Endodermal cell (in vitro differentiated cells): Measurements from ENCODE around the gene CTU2. TPM values are rescaled to one million over a fixed set of nuclear protein-coding genes. Genes with fewer than 3 reads are reported as not detected.

Experiments used
- DNase-seq: peaks from one replicate; pipeline ENCODE4 v3.0.0-alpha.2; 2017
- H3K27ac ChIP-seq: 2 replicates; pipeline ENCODE4 v1.5.1; 2013; ENCODE audit warnings: mild to moderate bottlenecking, low read depth, low read length, moderate library complexity
- H3K27me3 ChIP-seq: 2 replicates; pipeline ENCODE4 v1.6.1; 2013; ENCODE audit warnings: mild to moderate bottlenecking, low read length, moderate library complexity; ENCODE audit not compliant: insufficient read depth, control insufficient read depth, poor library complexity, severe bottlenecking
- H3K36me3 ChIP-seq: 2 replicates; pipeline ENCODE4 v1.7.0; 2013; ENCODE audit warnings: mild to moderate bottlenecking, low read length, moderate library complexity; ENCODE audit not compliant: control insufficient read depth, insufficient read depth
- H3K4me1 ChIP-seq: one replicate; pipeline ENCODE4 v1.7.0; 2013; ENCODE audit warnings: low read length; ENCODE audit not compliant: control insufficient read depth, insufficient read depth
- H3K4me3 ChIP-seq: 2 replicates; pipeline ENCODE4 v1.5.1; 2013; ENCODE audit warnings: mild to moderate bottlenecking, low read length, moderate library complexity
- H3K9ac ChIP-seq: 2 replicates; pipeline ENCODE4 v1.6.1; 2013; ENCODE audit warnings: mild to moderate bottlenecking, low read length, moderate library complexity; ENCODE audit not compliant: poor library complexity, severe bottlenecking; ENCODE audit errors: extremely low read depth
- H3K9me3 ChIP-seq: 2 replicates; pipeline ENCODE4 v1.6.1; 2013; ENCODE audit warnings: mild to moderate bottlenecking, low read length, moderate library complexity; ENCODE audit not compliant: control insufficient read depth
- H3K27ac Mint-ChIP-seq: 2 replicates; pipeline ENCODE4 v1.8.0; 2020; ENCODE audit warnings: mixed read lengths
- H3K27me3 Mint-ChIP-seq: 2 replicates; pipeline ENCODE4 v1.8.0; 2021; ENCODE audit warnings: mild to moderate bottlenecking, mixed read lengths; ENCODE audit not compliant: insufficient read depth
- H3K36me3 Mint-ChIP-seq: 2 replicates; pipeline ENCODE4 v1.8.0; 2020; ENCODE audit warnings: low read depth, mixed read lengths
- H3K4me1 Mint-ChIP-seq: 2 replicates; pipeline ENCODE4 v1.8.0; 2020; ENCODE audit warnings: mixed read lengths
- H3K4me3 Mint-ChIP-seq: 2 replicates; pipeline ENCODE4 v1.8.0; 2020; ENCODE audit warnings: mild to moderate bottlenecking, moderate library complexity, mixed read lengths
- H3K9me3 Mint-ChIP-seq: 2 replicates; pipeline ENCODE4 v1.8.0; 2020; ENCODE audit warnings: mild to moderate bottlenecking, mixed read lengths
- WGBS, 2 experiments: methylation state at CpG; one replicate each; pipeline versions ENCODE4 v1.1.5 to v1.1.7; 2013; ENCODE audit warnings: missing lambda C conversion rate in 2 of 2, mixed read lengths in 1 of 2; ENCODE audit not compliant: insufficient coverage in 1 of 2, insufficient read length in 1 of 2; 5-methylcytosine and 5-hydroxymethylcytosine counted together
- total RNA-seq, 2 donors: library from RNA; stranded (reverse); fragmentation: NEBNext Ultra II Directional in 1 of 2; extraction: Animal tissue kit (Norgen Biotek cat#: 25700) in 1 of 2; gene quantifications; 2 replicates in 1 of 2; 3 replicates in 1 of 2; pipeline ENCODE4 v1.2.1, GENCODE V29; 2021
- TF ChIP-seq, protein P1 (sequence below): fragments of 200-600 bp; sonication (generic); conservative IDR thresholded peaks from 2 replicates; pipeline ENCODE4 v1.5.0; 2021; ENCODE audit warnings: antibody characterized with exemption, mild to moderate bottlenecking

CTU2 gene
- total RNA-seq, 2 donors from 2014 or later, result 16.7 to 24.3 TPM

DNA sequence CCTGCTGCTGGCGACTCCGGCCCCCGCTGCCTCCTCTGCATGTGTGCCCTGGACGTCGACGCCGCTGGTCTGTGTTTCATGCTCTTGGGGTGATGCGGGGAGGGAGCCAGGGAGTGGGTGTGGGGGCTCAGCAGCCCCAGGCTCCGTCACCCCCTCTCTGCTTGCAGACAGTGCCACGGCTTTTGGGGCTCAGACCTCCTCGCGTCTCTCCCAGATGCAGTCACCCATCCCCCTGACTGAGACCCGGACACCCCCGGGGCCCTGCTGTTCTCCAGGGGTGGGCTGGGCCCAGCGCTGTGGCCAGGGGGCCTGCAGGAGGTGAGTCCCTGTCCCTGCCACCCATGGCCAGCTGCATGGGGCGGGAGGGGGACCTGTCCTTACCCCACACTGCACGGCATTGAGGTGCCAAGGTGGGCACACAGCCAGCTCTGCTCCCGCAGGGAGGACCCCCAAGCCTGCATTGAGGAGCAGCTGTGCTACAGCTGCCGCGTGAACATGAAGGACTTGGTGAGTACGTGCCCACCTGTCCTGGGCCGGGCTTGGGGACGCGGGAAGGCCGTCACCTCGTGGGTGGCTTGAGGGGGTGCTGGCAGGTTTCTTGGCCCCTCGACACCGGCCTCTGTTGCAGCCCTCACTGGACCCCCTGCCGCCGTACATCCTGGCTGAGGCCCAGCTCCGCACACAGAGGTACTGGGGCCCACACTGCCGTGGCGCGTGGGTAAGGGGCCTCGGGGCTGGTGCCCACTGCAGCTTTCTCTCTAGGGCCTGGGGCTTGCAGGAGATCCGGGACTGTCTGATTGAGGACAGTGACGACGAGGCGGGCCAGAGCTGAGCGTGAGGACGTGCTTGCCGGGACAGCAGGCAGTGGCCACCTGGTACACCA lies 8.4 kb downstream of the CTU2 start:
- peaks cover 12% of the 10 kb centered on the region for H3K36me3 ChIP-seq

DNA sequence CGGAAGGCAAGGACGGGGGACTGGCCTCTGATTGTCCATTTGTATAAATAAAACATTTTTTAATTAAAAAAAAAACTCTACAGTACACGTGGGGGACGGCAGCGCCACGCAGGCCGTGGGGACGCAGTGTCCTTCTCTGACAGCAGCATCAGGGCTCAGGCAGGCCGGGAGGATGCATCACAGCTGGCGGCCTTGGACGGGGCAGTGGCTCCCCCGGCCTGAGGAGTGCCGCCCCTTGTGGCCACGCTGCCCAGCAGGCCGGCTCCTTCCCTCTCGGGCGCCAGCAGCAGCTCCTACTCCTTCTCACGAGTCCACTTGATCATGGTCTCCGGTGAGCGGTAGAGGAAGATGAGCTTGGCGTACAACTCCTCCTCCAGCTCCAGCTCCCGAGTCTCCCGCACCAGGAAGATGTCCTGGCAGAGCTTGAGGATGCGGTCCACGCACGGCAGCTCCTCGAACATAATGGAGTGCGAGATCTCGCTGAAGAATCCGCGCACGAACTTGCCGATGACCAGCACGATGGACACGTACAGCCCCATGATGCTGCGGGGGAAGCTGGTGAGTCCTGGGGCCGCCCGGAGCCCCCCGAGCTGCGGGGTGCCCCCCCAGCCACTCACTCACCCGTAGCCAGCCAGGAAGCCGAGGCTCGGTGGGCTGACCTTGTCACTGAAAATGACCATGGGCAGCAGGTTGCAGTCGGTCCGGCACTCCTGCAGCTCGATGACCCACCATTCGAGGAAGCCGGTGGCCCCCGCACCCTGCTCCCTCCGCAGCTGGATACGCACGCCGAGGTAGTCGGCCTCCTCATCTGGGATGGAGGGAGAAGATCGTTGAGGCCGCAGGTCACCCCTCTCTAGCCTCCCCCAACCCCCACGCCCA lies 9.2 kb downstream of the CTU2 start:
- H3K36me3 ChIP-seq, result peaks cover 12% of the 10 kb centered on the region
- DNase-seq, result no peak
- 95% methylated on average over 50 to 56 of the region's 57 CpGs for WGBS, 2 experiments
- Mint-ChIP-seq H3K9me3 (no peaks in the 10 kb centered on the region), H3K36me3 (peaks cover 23% of the 10 kb centered on the region), H3K4me3 (no peak overlapping the region), H3K27me3 (no peaks in the 10 kb centered on the region), H3K27ac (no peak overlapping the region), H3K4me1 (no peaks in the 10 kb centered on the region)
- H3K4me3 ChIP-seq, result no peak overlapping the region
- no peaks in the 10 kb centered on the region for H3K4me1 ChIP-seq
- H3K27ac ChIP-seq, result no peak overlapping the region
- no peaks in the 10 kb centered on the region for H3K27me3 ChIP-seq
- TF ChIP-seq, protein P1, sequence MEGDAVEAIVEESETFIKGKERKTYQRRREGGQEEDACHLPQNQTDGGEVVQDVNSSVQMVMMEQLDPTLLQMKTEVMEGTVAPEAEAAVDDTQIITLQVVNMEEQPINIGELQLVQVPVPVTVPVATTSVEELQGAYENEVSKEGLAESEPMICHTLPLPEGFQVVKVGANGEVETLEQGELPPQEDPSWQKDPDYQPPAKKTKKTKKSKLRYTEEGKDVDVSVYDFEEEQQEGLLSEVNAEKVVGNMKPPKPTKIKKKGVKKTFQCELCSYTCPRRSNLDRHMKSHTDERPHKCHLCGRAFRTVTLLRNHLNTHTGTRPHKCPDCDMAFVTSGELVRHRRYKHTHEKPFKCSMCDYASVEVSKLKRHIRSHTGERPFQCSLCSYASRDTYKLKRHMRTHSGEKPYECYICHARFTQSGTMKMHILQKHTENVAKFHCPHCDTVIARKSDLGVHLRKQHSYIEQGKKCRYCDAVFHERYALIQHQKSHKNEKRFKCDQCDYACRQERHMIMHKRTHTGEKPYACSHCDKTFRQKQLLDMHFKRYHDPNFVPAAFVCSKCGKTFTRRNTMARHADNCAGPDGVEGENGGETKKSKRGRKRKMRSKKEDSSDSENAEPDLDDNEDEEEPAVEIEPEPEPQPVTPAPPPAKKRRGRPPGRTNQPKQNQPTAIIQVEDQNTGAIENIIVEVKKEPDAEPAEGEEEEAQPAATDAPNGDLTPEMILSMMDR, result no peak
- no peak overlapping the region for H3K9ac ChIP-seq
- H3K9me3 ChIP-seq, result no peaks in the 10 kb centered on the region

More for the DNA sequence above, 8.4 kb downstream of the CTU2 start:
- Histone ChIP-seq H3K4me3 (no peak overlapping the region), H3K27ac (no peak overlapping the region), H3K27me3 (no peaks in the 10 kb centered on the region), H3K4me1 (no peaks in the 10 kb centered on the region), H3K9me3 (no peaks in the 10 kb centered on the region), H3K9ac (no peak overlapping the region)
- DNase-seq, result no peak
- TF ChIP-seq, protein P1, result no peak
- Mint-ChIP-seq H3K9me3 (no peaks in the 10 kb centered on the region), H3K36me3 (peaks cover 18% of the 10 kb centered on the region), H3K27me3 (no peaks in the 10 kb centered on the region), H3K4me3 (no peak overlapping the region), H3K4me1 (no peaks in the 10 kb centered on the region), H3K27ac (no peak overlapping the region)
- 94% methylated on average over 8 to 41 of the region's 42 CpGs for WGBS, 2 experiments

DNA sequence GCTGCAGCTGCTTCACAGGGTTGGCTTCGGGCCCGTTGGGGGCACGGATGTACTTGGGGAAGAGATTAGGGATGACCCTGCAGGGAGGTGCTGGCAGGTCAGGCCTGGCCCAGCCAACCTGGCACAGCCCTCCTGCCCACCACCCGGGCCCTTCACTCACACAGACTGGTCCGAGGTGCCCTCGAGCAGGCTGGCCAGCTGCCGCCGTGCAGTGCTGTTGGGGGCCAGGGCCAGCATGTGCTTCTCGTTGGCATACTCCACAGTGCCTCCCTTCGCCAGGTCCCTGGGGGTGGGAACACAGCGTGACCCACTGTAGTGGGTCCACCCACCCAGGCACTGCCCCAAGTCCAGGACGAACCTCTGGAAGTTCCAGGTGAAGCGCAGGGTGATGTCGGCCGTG lies 9.9 kb downstream of the CTU2 start:
- Histone ChIP-seq H3K9ac (no peak overlapping the region), H3K9me3 (no peaks in the 10 kb centered on the region), H3K4me3 (no peak overlapping the region), H3K36me3 (peaks cover 12% of the 10 kb centered on the region), H3K4me1 (no peaks in the 10 kb centered on the region), H3K27me3 (no peaks in the 10 kb centered on the region), H3K27ac (no peak overlapping the region)
- Mint-ChIP-seq H3K36me3 (peaks cover 25% of the 10 kb centered on the region), H3K27ac (no peak overlapping the region), H3K4me1 (no peaks in the 10 kb centered on the region), H3K9me3 (no peaks in the 10 kb centered on the region), H3K4me3 (no peak overlapping the region), H3K27me3 (no peaks in the 10 kb centered on the region)
- no peak for DNase-seq
- TF ChIP-seq, protein P1, result no peak
- WGBS, 2 experiments, result 97 to 100% methylated on average over 5 to 15 of the region's 15 CpGs
